ENCODE data around the gene MRM2.
A peak's percentile ranks its signal among the peaks of the same experiment; 100 is the strongest.

GRCh38 chr7:2261611-2262010, 19.6 kb upstream of the MRM2 start:
- TF ChIP-seq CTCF (IDR thresholded peaks at IDR 0.05 in 8 of 11, conservative IDR thresholded peaks at IDR 0.05 in 3 of 11) (no peak), POLR2AphosphoS5 (IDR thresholded peaks at IDR 0.05) (peak; percentile 43 to 73 (median 57)), POLR2A (IDR thresholded peaks at IDR 0.05) (no peak)

Measured in spleen (tissue), 7 donors.